GM23338 (cell line): ENCODE data around the gene EEF1G. TPM values are rescaled to one million over a fixed set of nuclear protein-coding genes. Genes with fewer than 3 reads are reported as not detected.

Source experiments
- ATAC-seq: fragments of 200-7000 bp; cut with Tn5 transposase; 3 replicates; pipeline ENCODE4 v1.9.1; 2020
- DNase-seq: peaks from one replicate; pipeline ENCODE4 v3.0.0-alpha.2; 2015; ENCODE audit warnings: low spot score
- H2AFZ ChIP-seq: fragments of 200-600 bp; sonication (generic); 2 replicates; pipeline ENCODE4 v1.8.0; 2016; ENCODE audit warnings: antibody characterized with exemption, mild to moderate bottlenecking, moderate library complexity
- H3F3A ChIP-seq: fragments of 200-600 bp; sonication (generic); replicated peaks from 2 replicates; pipeline ENCODE4 v1.8.0; 2017; ENCODE audit warnings: antibody characterized with exemption, mixed run types, low read depth
- H3K27ac ChIP-seq: fragments of 200-600 bp; sonication (generic); 2 replicates; pipeline ENCODE4 v1.6.1; 2016; ENCODE audit warnings: low read depth
- H3K27me3 ChIP-seq: fragments of 200-600 bp; sonication (generic); 2 replicates; pipeline ENCODE4 v1.8.0; 2016; ENCODE audit warnings: mild to moderate bottlenecking, mixed run types, moderate library complexity; ENCODE audit not compliant: insufficient read depth
- H3K36me3 ChIP-seq: fragments of 200-600 bp; sonication (generic); 2 replicates; pipeline ENCODE4 v1.8.0; 2016; ENCODE audit warnings: mild to moderate bottlenecking; ENCODE audit not compliant: insufficient read depth
- H3K4me1 ChIP-seq: fragments of 200-600 bp; sonication (generic); 2 replicates; pipeline ENCODE4 v1.8.0; 2016; ENCODE audit warnings: mild to moderate bottlenecking, moderate library complexity; ENCODE audit not compliant: insufficient read depth
- H3K4me2 ChIP-seq: fragments of 200-600 bp; sonication (generic); 2 replicates; pipeline ENCODE4 v1.7.1; 2017; ENCODE audit warnings: mixed run types
- H3K4me3 ChIP-seq: fragments of 200-600 bp; sonication (generic); 2 replicates; pipeline ENCODE4 v1.6.1; 2016; ENCODE audit warnings: mixed run types
- H3K79me2 ChIP-seq: fragments of 200-600 bp; sonication (generic); replicated peaks from 2 replicates; pipeline ENCODE4 v1.8.0; 2017; ENCODE audit warnings: mild to moderate bottlenecking; ENCODE audit not compliant: insufficient read depth
- H3K9me2 ChIP-seq: fragments of 200-600 bp; sonication (generic); 2 replicates; pipeline ENCODE4 v1.8.0; 2017; ENCODE audit not compliant: insufficient read depth
- H4K20me1 ChIP-seq: fragments of 200-600 bp; sonication (generic); replicated peaks from 2 replicates; pipeline ENCODE4 v1.8.0; 2017; ENCODE audit warnings: mild to moderate bottlenecking; ENCODE audit not compliant: insufficient read depth
- H3K27ac Mint-ChIP-seq: 2 replicates; pipeline ENCODE4 v1.8.0; 2020; ENCODE audit warnings: inconsistent platforms, mild to moderate bottlenecking, moderate library complexity, mixed read lengths
- H3K27me3 Mint-ChIP-seq: 3 replicates; pipeline ENCODE4 v1.8.0; 2022; ENCODE audit warnings: low read depth, mild to moderate bottlenecking, moderate library complexity, mixed read lengths, inconsistent platforms; ENCODE audit not compliant: insufficient read depth, poor library complexity
- H3K36me3 Mint-ChIP-seq: 3 replicates; pipeline ENCODE4 v1.8.0; 2021; ENCODE audit warnings: low read depth, mild to moderate bottlenecking, inconsistent platforms, moderate library complexity, mixed read lengths
- H3K4me1 Mint-ChIP-seq: 3 replicates; pipeline ENCODE4 v1.8.0; 2020; ENCODE audit warnings: mild to moderate bottlenecking, inconsistent platforms, mixed read lengths
- H3K4me3 Mint-ChIP-seq: 3 replicates; pipeline ENCODE4 v1.8.0; 2021; ENCODE audit warnings: moderate library complexity, mild to moderate bottlenecking, inconsistent platforms, mixed read lengths
- H3K9me3 Mint-ChIP-seq: 3 replicates; pipeline ENCODE4 v1.8.0; 2020; ENCODE audit warnings: moderate library complexity, mild to moderate bottlenecking, inconsistent platforms, mixed read lengths
- CREB1 ChIP-seq: fragments of 250-450 bp; sonication (Bioruptor Pico); IDR thresholded peaks from 2 replicates; pipeline ENCODE4 v1.5.0; 2020; ENCODE audit warnings: low read depth, mild to moderate bottlenecking, moderate library complexity
- EZH2 ChIP-seq: fragments of 200-600 bp; sonication (generic); IDR thresholded peaks from one replicate; pipeline ENCODE4 v1.8.0; 2017; ENCODE audit warnings: antibody characterized with exemption, mild to moderate bottlenecking, low read depth; ENCODE audit not compliant: unreplicated experiment
- EZH2phosphoT487 ChIP-seq: fragments of 200-600 bp; sonication (generic); IDR thresholded peaks from one replicate; pipeline ENCODE4 v1.8.1; 2018; ENCODE audit warnings: antibody characterized with exemption; ENCODE audit not compliant: unreplicated experiment
- JUNB ChIP-seq: IDR thresholded peaks from one replicate; pipeline ENCODE4 v1.6.1; 2016; ENCODE audit warnings: antibody characterized with exemption; ENCODE audit not compliant: unreplicated experiment
- NANOG ChIP-seq: IDR thresholded peaks from 2 replicates; pipeline ENCODE4 v1.6.1; 2016; ENCODE audit warnings: antibody characterized with exemption, borderline replicate concordance
- POLR2AphosphoS5 ChIP-seq: IDR thresholded peaks from 2 replicates; pipeline ENCODE4 v1.6.1; 2016; ENCODE audit warnings: antibody characterized with exemption, low read depth
- REST ChIP-seq: IDR thresholded peaks from one replicate; pipeline ENCODE4 v1.6.1; 2018; ENCODE audit warnings: antibody characterized with exemption; ENCODE audit not compliant: unreplicated experiment
- STAT1 ChIP-seq: IDR thresholded peaks from one replicate; pipeline ENCODE4 v1.6.1; 2016; ENCODE audit warnings: antibody characterized with exemption; ENCODE audit not compliant: unreplicated experiment
- ZNF114 ChIP-seq: fragments of 250-450 bp; sonication (Bioruptor Pico); IDR thresholded peaks from 2 replicates; pipeline ENCODE4 v1.5.0; 2020; ENCODE audit warnings: mild to moderate bottlenecking, moderate library complexity
- ZNF331 ChIP-seq: fragments of 250-450 bp; sonication (Bioruptor Pico); IDR thresholded peaks from 2 replicates; pipeline ENCODE4 v1.5.0; 2020; ENCODE audit warnings: low read depth, mild to moderate bottlenecking, moderate library complexity
- ZNF462 ChIP-seq: fragments of 250-450 bp; sonication (Bioruptor Pico); IDR thresholded peaks from 2 replicates; pipeline ENCODE4 v1.5.0; 2020; ENCODE audit warnings: mild to moderate bottlenecking, moderate library complexity
- polyA plus RNA-seq: library from polyadenylated mRNA; unstranded; fragments of >200 nt; fragmentation: Nextera tagmentation; extraction: Ambion mirVana; gene quantifications from 2 replicates; pipeline ENCODE4 v1.2.1, GENCODE V29; 2016
- total RNA-seq: library from RNA; depleted of rRNA; stranded (reverse); fragments of >200 nt; shearing (Covaris generic); gene quantifications from 2 replicates; pipeline ENCODE4 v1.2.3, GENCODE V29; 2014
- TF ChIP-seq, protein P1 (sequence below): IDR thresholded peaks from 2 replicates; pipeline ENCODE4 v1.6.1; 2016; ENCODE audit warnings: antibody characterized with exemption
- TF ChIP-seq, protein P2 (sequence below), 2 experiments: fragments of 200-600 bp in 1 of 2; sonication (generic) in 1 of 2; conservative IDR thresholded peaks; 2 replicates each; pipeline versions ENCODE4 v1.5.1 to v1.6.1; 2016 to 2017; ENCODE audit warnings: antibody characterized with exemption in 2 of 2, low read depth in 2 of 2, mild to moderate bottlenecking in 2 of 2, moderate library complexity in 1 of 2

The EEF1G gene
- total and polyA plus RNA-seq, 2 experiments from 2014 or later, result 696 to 1,316 TPM

GRCh38 chr11:62548545-62549335 is 25.0 kb downstream of the EEF1G start:
- peaks cover 77% of the 10 kb centered on the region for H3K27me3 ChIP-seq
- no peaks in the 10 kb centered on the region for H3K36me3 ChIP-seq
- no peak overlapping the region for H2AFZ ChIP-seq
- peaks cover 11% of the 10 kb centered on the region for H3F3A ChIP-seq
- ATAC-seq (no peak), DNase-seq (no peak)
- Mint-ChIP-seq H3K4me1 (peaks cover 48% of the 10 kb centered on the region), H3K36me3 (no peaks in the 10 kb centered on the region), H3K27me3 (peaks cover 72% of the 10 kb centered on the region), H3K4me3 (no peak overlapping the region; the same call in 2 of the 3 replicates), H3K9me3 (no peaks in the 10 kb centered on the region; the same call in 1 of the 3 replicates), H3K27ac (no peak overlapping the region)
- no peak overlapping the region for H3K27ac ChIP-seq
- H3K9me2 ChIP-seq, result no peaks in the 10 kb centered on the region
- TF ChIP-seq STAT1 (no peak), ZNF331 (CRISPR knock-in tag) (no peak), ZNF462 (CRISPR knock-in tag) (no peak), EZH2 (no peak), NANOG (no peak), POLR2AphosphoS5 (no peak), REST (no peak), JUNB (no peak), ZNF114 (CRISPR knock-in tag) (no peak), EZH2phosphoT487 (no peak), CREB1 (CRISPR knock-in tag) (no peak)
- TF ChIP-seq, protein P1, sequence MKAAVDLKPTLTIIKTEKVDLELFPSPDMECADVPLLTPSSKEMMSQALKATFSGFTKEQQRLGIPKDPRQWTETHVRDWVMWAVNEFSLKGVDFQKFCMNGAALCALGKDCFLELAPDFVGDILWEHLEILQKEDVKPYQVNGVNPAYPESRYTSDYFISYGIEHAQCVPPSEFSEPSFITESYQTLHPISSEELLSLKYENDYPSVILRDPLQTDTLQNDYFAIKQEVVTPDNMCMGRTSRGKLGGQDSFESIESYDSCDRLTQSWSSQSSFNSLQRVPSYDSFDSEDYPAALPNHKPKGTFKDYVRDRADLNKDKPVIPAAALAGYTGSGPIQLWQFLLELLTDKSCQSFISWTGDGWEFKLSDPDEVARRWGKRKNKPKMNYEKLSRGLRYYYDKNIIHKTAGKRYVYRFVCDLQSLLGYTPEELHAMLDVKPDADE, result no peak
- TF ChIP-seq, protein P2, sequence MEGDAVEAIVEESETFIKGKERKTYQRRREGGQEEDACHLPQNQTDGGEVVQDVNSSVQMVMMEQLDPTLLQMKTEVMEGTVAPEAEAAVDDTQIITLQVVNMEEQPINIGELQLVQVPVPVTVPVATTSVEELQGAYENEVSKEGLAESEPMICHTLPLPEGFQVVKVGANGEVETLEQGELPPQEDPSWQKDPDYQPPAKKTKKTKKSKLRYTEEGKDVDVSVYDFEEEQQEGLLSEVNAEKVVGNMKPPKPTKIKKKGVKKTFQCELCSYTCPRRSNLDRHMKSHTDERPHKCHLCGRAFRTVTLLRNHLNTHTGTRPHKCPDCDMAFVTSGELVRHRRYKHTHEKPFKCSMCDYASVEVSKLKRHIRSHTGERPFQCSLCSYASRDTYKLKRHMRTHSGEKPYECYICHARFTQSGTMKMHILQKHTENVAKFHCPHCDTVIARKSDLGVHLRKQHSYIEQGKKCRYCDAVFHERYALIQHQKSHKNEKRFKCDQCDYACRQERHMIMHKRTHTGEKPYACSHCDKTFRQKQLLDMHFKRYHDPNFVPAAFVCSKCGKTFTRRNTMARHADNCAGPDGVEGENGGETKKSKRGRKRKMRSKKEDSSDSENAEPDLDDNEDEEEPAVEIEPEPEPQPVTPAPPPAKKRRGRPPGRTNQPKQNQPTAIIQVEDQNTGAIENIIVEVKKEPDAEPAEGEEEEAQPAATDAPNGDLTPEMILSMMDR (conservative IDR thresholded peaks at IDR 0.05; ENCODE audit: low read depth in 2 of 2), result no peak
- no peak overlapping the region for H3K4me2 ChIP-seq
- H3K79me2 ChIP-seq, result no peaks in the 10 kb centered on the region
- peaks cover 39% of the 10 kb centered on the region for H3K4me1 ChIP-seq
- peaks cover 5% of the 10 kb centered on the region; the same call in 1 of the 2 replicates for H4K20me1 ChIP-seq
- H3K4me3 ChIP-seq, result no peak overlapping the region
